OCI-LY7 (cell line): Measurements from ENCODE around the gene CRIP2. TPM values are rescaled to one million over a fixed set of nuclear protein-coding genes. Genes with fewer than 3 reads are reported as not detected.

Experiments used
- BruUV-seq: library from RNA; stranded (reverse); fragments of 400-500 nt; replicated peaks from 2 replicates; lab custom pipeline; 2021; lab: Mats Ljungman, UMichigan
- CTCF ChIA-PET: fragments of 300-600 bp; sonication (Branson Sonifier 250); formaldehyde crosslinking; loops from one replicate; lab custom pipeline; 2022; ENCODE audit warnings: antibody characterized with exemption; ENCODE audit not compliant: unreplicated experiment; lab: Charles Lee
- POLR2A ChIA-PET: fragments of 300-600 bp; sonication (Branson Sonifier 250); formaldehyde crosslinking; loops from one replicate; lab custom pipeline; 2022; ENCODE audit warnings: antibody characterized with exemption; lab: Charles Lee
- DNase-seq: peaks from one replicate; pipeline ENCODE4 v3.0.0-alpha.2; 2015; ENCODE audit warnings: low spot score
- H2AFZ ChIP-seq: fragments of 200-600 bp; sonication (generic), shearing (Covaris generic); 2 replicates; pipeline ENCODE4 v1.6.1; 2014; ENCODE audit warnings: mild to moderate bottlenecking, antibody characterized with exemption, low read length, moderate library complexity
- H3K27ac ChIP-seq: fragments of 200-600 bp; sonication (generic); 2 replicates; pipeline ENCODE4 v1.5.1; 2014; ENCODE audit warnings: mixed run types, low read depth, mild to moderate bottlenecking, moderate library complexity, low read length, inconsistent platforms; ENCODE audit not compliant: poor library complexity, severe bottlenecking
- H3K36me3 ChIP-seq: fragments of 200-600 bp; sonication (generic); 2 replicates; pipeline ENCODE4 v1.6.1; 2014; ENCODE audit warnings: mild to moderate bottlenecking, antibody characterized with exemption, low read length, moderate library complexity, mixed read lengths; ENCODE audit not compliant: insufficient read depth
- H3K4me1 ChIP-seq: fragments of 200-600 bp; sonication (generic); 2 replicates; pipeline ENCODE4 v1.5.1; 2014; ENCODE audit warnings: mild to moderate bottlenecking, low read length; ENCODE audit not compliant: insufficient read depth, poor library complexity, severe bottlenecking
- H3K4me2 ChIP-seq: fragments of 200-600 bp; sonication (generic); 2 replicates; pipeline ENCODE4 v1.6.1; 2014; ENCODE audit warnings: mild to moderate bottlenecking, low read length
- H3K4me3 ChIP-seq: fragments of 200-600 bp; sonication (generic); 2 replicates; pipeline ENCODE4 v1.5.1; 2014; ENCODE audit warnings: mild to moderate bottlenecking, low read depth, low read length; ENCODE audit not compliant: poor library complexity, severe bottlenecking
- H3K79me2 ChIP-seq: fragments of 200-600 bp; sonication (generic); 2 replicates; pipeline ENCODE4 v1.6.1; 2016; ENCODE audit warnings: low read depth, mild to moderate bottlenecking, low read length, moderate library complexity, mixed read lengths; ENCODE audit not compliant: insufficient read depth
- H3K9me2 ChIP-seq: fragments of 200-600 bp; sonication (generic); 2 replicates; pipeline ENCODE4 v1.6.1; 2016; ENCODE audit warnings: mild to moderate bottlenecking, low read length, mixed read lengths; ENCODE audit not compliant: insufficient read depth
- H3K9me3 ChIP-seq: fragments of 200-600 bp; sonication (generic); 2 replicates; pipeline ENCODE4 v1.6.1; 2014; ENCODE audit warnings: mild to moderate bottlenecking, mixed run types, low read length, mixed read lengths
- H4K20me1 ChIP-seq: fragments of 200-600 bp; sonication (generic); 2 replicates; pipeline ENCODE4 v1.6.1; 2014; ENCODE audit warnings: mild to moderate bottlenecking, antibody characterized with exemption, low read length, moderate library complexity, mixed read lengths; ENCODE audit not compliant: insufficient read depth
- CTCF ChIP-seq: fragments of 200-600 bp; sonication (generic); conservative IDR thresholded peaks from 2 replicates; pipeline ENCODE4 v1.5.1; 2014; ENCODE audit warnings: mild to moderate bottlenecking, antibody characterized with exemption, low read length, moderate library complexity, mixed read lengths
- EZH2phosphoT487 ChIP-seq: fragments of 200-600 bp; sonication (generic); IDR thresholded peaks from 2 replicates; pipeline ENCODE4 v1.6.1; 2018; ENCODE audit warnings: low read depth, borderline replicate concordance, mild to moderate bottlenecking, mixed run types, antibody characterized with exemption, low read length, moderate library complexity, mixed read lengths
- intact Hi-C: fragments of 100-400 bp; cut with micrococcal nuclease; formaldehyde crosslinking; loops from one replicate; pipeline ENCODE4 v1.10.0; 2022; ENCODE audit not compliant: unreplicated experiment
- total RNA-seq, 2 experiments: library from RNA; depleted of rRNA in 1 of 2; stranded (reverse); fragments of >200 nt in 1 of 2; shearing (Covaris generic) in 1 of 2; gene quantifications; 2 replicates each; pipeline ENCODE4 v1.2.3, GENCODE V29; 2014 to 2022

CRIP2 gene
- total RNA-seq, 2 experiments from 2014 or later, result not detected

GRCh38 chr14:105473677-105474482 lies 741 bp upstream of the CRIP2 start:
- Histone ChIP-seq H3K9me3 (no peaks in the 10 kb centered on the region), H3K9me2 (no peaks in the 10 kb centered on the region), H3K27ac (no peak overlapping the region), H3K4me1 (peaks cover 9% of the 10 kb centered on the region), H2AFZ (no peak overlapping the region), H3K36me3 (peaks cover 10% of the 10 kb centered on the region; the same call in 1 of the 2 replicates), H3K79me2 (no peaks in the 10 kb centered on the region), H4K20me1 (no peaks in the 10 kb centered on the region), H3K4me2 (peak overlapping the region; percentile 71), H3K4me3 (peak overlapping the region; percentile 54)
- intact Hi-C loops, result no loop called here
- no TSS peak for BruUV-seq
- ChIA-PET CTCF (no interaction called here), POLR2A (no interaction called here)
- DNase-seq, result no peak
- no peak for TF ChIP-seq EZH2phosphoT487
- TF ChIP-seq CTCF, result no peak

GRCh38 chr14:105475269-105476096 lies 862 bp downstream of the CRIP2 start:
- Histone ChIP-seq H3K9me3 (no peaks in the 10 kb centered on the region), H2AFZ (no peak overlapping the region), H3K79me2 (no peaks in the 10 kb centered on the region), H4K20me1 (no peaks in the 10 kb centered on the region), H3K36me3 (no peaks in the 10 kb centered on the region), H3K4me2 (peak overlapping the region; percentile 51; the same call in 1 of the 2 replicates), H3K4me3 (no peak overlapping the region), H3K27ac (no peak overlapping the region), H3K9me2 (no peaks in the 10 kb centered on the region), H3K4me1 (peaks cover 9% of the 10 kb centered on the region)
- peak; percentile 41; the same call in 1 of the 2 replicates for TF ChIP-seq EZH2phosphoT487
- no peak for TF ChIP-seq CTCF
- CTCF ChIA-PET, result no interaction called here
- intact Hi-C loops, result no loop called here
- POLR2A ChIA-PET, result no interaction called here
- no TSS peak for BruUV-seq
- no peak for DNase-seq
